ENCODE data around the gene CANT1.

DNA sequence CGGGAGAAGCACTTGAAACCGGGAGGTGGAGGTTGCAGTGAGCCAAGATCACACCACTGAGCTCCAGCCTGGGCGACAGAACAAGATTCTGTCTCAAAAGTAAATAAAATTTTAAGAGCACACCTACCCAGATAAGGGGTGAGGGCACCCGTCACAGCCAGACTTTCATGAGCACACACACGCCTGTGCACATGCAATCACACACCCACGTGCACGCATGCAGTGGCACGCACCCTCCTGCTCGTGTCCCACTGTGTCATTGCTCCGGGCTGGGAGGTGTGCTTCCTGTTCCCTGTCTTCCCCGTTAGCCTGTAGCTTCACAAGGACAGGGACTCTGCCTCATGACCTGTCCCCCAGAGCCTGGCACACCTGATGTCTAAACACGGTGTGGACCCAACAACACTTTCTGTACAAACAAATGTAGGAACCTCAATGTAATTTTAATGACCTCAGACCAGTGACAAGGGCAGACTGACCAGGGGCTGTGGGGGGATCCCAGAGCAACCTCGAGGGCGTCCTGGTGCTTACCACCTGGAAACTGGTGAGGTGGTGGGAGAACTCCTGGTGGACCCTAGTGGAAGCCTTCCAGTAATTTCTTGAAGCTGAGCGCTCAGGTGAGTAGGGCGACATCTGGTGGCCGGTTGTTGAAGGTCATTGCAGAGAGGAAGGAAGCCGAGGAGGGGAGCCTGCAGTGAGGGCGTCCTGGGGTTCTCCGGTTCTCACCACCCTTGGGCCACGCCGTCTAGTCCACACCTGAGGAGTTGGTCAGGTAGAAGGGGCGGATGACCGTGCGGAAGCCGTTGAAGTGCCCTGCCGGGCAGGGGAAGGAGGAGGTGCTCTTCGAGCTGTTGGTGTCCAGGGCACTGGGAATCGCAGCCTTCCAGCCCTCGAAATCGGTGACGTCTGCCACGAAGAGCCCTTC, 38.5 kb downstream of the CANT1 start:
- TF ChIP-seq, protein P1, sequence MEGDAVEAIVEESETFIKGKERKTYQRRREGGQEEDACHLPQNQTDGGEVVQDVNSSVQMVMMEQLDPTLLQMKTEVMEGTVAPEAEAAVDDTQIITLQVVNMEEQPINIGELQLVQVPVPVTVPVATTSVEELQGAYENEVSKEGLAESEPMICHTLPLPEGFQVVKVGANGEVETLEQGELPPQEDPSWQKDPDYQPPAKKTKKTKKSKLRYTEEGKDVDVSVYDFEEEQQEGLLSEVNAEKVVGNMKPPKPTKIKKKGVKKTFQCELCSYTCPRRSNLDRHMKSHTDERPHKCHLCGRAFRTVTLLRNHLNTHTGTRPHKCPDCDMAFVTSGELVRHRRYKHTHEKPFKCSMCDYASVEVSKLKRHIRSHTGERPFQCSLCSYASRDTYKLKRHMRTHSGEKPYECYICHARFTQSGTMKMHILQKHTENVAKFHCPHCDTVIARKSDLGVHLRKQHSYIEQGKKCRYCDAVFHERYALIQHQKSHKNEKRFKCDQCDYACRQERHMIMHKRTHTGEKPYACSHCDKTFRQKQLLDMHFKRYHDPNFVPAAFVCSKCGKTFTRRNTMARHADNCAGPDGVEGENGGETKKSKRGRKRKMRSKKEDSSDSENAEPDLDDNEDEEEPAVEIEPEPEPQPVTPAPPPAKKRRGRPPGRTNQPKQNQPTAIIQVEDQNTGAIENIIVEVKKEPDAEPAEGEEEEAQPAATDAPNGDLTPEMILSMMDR (IDR thresholded peaks at IDR 0.05 in 4 of 5, conservative IDR thresholded peaks at IDR 0.05 in 1 of 5): peak; percentile 74 to 93 (median 93)
- TF ChIP-seq POLR2A (IDR thresholded peaks at IDR 0.05): no peak
